ENCODE data around the gene PRR36.

DNA sequence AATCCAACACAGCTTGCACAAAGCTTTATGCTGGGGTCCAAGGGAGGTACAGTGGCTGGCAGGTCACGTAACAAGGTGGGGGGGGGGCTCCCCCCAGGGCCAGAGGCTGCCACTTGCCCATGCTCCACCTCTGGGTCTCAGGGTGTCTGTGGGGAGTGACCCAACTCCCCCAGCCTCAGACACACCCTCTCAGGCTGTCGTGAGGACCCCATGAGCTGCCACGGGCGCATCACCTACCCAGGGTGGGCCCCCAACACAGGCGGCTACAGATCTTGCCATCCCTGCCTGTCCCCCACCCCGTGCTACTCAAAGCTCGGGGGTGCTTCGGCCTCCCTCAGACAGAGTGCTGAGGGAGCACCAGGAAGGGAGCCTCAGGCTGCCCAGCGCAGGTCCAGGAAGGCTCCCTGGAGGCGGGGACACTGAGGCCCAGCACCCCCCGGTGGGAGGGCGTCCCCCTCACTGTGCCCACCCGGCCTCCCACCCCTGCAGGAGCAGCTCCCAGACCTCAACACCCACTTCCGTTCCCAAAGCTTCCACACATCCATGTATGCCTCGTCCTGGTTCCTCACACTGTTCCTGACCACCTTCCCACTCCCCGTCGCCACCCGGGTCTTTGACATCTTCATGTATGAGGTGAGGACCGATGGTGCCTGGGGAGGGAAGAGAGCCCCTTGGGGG is 23.1 kb downstream of the PRR36 start:
- TF ChIP-seq, protein P1, sequence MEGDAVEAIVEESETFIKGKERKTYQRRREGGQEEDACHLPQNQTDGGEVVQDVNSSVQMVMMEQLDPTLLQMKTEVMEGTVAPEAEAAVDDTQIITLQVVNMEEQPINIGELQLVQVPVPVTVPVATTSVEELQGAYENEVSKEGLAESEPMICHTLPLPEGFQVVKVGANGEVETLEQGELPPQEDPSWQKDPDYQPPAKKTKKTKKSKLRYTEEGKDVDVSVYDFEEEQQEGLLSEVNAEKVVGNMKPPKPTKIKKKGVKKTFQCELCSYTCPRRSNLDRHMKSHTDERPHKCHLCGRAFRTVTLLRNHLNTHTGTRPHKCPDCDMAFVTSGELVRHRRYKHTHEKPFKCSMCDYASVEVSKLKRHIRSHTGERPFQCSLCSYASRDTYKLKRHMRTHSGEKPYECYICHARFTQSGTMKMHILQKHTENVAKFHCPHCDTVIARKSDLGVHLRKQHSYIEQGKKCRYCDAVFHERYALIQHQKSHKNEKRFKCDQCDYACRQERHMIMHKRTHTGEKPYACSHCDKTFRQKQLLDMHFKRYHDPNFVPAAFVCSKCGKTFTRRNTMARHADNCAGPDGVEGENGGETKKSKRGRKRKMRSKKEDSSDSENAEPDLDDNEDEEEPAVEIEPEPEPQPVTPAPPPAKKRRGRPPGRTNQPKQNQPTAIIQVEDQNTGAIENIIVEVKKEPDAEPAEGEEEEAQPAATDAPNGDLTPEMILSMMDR (IDR thresholded peaks at IDR 0.05): no peak
- TF ChIP-seq EZH2phosphoT487 (IDR thresholded peaks at IDR 0.05): no peak

All from neural progenitor cell (in vitro differentiated cells).